ENCODE measurements around the gene NCAPD2. TPM values are rescaled to one million over a fixed set of nuclear protein-coding genes. Genes with fewer than 3 reads are reported as not detected.

Gene NCAPD2
- total and polyA plus RNA-seq, 2 donors (not counting 1 experiment from before 2014, with no cell fraction given) = 19.9 to 42.1 TPM

- Histone ChIP-seq H3K79me2 (ENCODE audit: control insufficient read depth, insufficient read depth, low read length) (no peaks in the 10 kb centered on the region), H4K20me1 (ENCODE audit: control insufficient read depth, insufficient read depth, low read length, poor library complexity, severe bottlenecking) (no peaks in the 10 kb centered on the region), H3K9ac (ENCODE audit: low read length) (no peak overlapping the region), H3K4me2 (replicated peaks; ENCODE audit: low read depth, low read length, poor library complexity, severe bottlenecking) (no peak overlapping the region), H3K4me3 (ENCODE audit: control extremely low read depth in 1 of 5, extremely low read depth in 1 of 5, insufficient read depth in 1 of 5, low read depth in 2 of 5, low read length in 4 of 5) (no peak overlapping the region), H3K9me3 (ENCODE audit: control extremely low read depth in 1 of 3, control insufficient read depth in 2 of 3, insufficient read depth in 1 of 3, low read length in 2 of 3) (no peaks in the 10 kb centered on the region), H3K27me3 (replicated peaks in 1 of 4; ENCODE audit: control extremely low read depth in 1 of 4, control insufficient read depth in 3 of 4, insufficient read depth in 4 of 4, low read length in 3 of 4) (no peaks in the 10 kb centered on the region), H2AFZ (ENCODE audit: insufficient read depth, low read depth, low read length, poor library complexity, severe bottlenecking) (no peak overlapping the region), H3K27ac (ENCODE audit: low read length in 2 of 2) (no peak overlapping the region), H3K36me3 (replicated peaks in 1 of 2; ENCODE audit: control extremely low read depth in 1 of 2, control insufficient read depth in 1 of 2, extremely low read depth in 1 of 2, insufficient read depth in 2 of 2, low read length in 1 of 2) (peaks cover 9 to 93% of the 10 kb centered on the region in 2 experiments), H3K4me1 (ENCODE audit: control insufficient read depth in 2 of 2, insufficient read depth in 2 of 2, low read length in 2 of 2) (no peaks in the 10 kb centered on the region)
- no peaks in the 10 kb centered on the region for H3K9me3 Mint-ChIP-seq (ENCODE audit: insufficient read depth)
- no peak for DNase-seq
- ATAC-seq (ENCODE audit: low read depth) = no peak
- POLR2A ChIA-PET = no interaction called here
- H3K4me3 Mint-ChIP-seq = no peak overlapping the region
- H3K27ac Mint-ChIP-seq = no peak overlapping the region
- CTCF ChIA-PET = no interaction called here
- H3K4me1 Mint-ChIP-seq = no peaks in the 10 kb centered on the region
- WGBS (ENCODE audit: insufficient coverage) = 100% methylated on average over 2 of the region's 5 CpGs
- intact Hi-C loops (cut with micrococcal nuclease) = no loop called here
- no peaks in the 10 kb centered on the region for H3K27me3 Mint-ChIP-seq
- TF ChIP-seq EZH2 (IDR thresholded peaks at IDR 0.05; ENCODE audit: borderline replicate concordance, insufficient read depth, low read depth, low read length, poor library complexity, severe bottlenecking) = no peak
- no peak for TF ChIP-seq CTCF (IDR thresholded peaks at IDR 0.05)
These were observed 30.7 kb downstream of the NCAPD2 start for GRCh38 chr12:6524648-6525047.

DNA sequence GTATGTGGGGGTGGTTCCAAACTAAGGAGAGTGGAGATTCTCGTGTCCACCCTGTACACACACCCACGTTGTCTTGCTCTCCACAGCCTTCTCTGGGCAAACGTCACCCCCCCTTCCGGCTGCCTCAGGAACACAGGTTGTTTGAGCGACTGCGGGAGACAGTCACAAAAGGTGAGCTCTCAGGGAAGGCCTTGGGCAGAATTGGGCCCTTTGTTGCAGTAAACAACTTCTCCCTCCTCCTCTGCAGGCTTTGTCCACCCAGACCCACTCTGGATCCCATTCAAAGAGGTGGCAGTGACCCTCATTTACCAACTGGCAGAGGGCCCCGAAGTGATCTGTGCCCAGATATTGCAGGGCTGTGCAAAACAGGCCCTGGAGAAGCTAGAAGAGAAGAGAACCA lies 32.3 kb downstream of the NCAPD2 start:
- H3K27ac Mint-ChIP-seq = no peak overlapping the region
- no peaks in the 10 kb centered on the region for H3K4me1 Mint-ChIP-seq
- H3K9me3 Mint-ChIP-seq (ENCODE audit: insufficient read depth) = no peaks in the 10 kb centered on the region
- H3K36me3 ChIP-seq (replicated peaks in 1 of 2; ENCODE audit: control extremely low read depth in 1 of 2, control insufficient read depth in 1 of 2, extremely low read depth in 1 of 2, insufficient read depth in 2 of 2, low read length in 1 of 2) = peaks cover 9 to 95% of the 10 kb centered on the region in 2 experiments
- POLR2A ChIA-PET = no interaction called here
- H3K4me3 Mint-ChIP-seq = no peak overlapping the region
- no peaks in the 10 kb centered on the region for H3K4me1 ChIP-seq (ENCODE audit: control insufficient read depth in 2 of 2, insufficient read depth in 2 of 2, low read length in 2 of 2)
- CTCF ChIA-PET = no interaction called here
- no peaks in the 10 kb centered on the region for H3K79me2 ChIP-seq (ENCODE audit: control insufficient read depth, insufficient read depth, low read length)
- intact Hi-C loops (cut with micrococcal nuclease) = no loop called here
- DNase-seq (no peak), ATAC-seq (ENCODE audit: low read depth) (no peak)
- TF ChIP-seq CTCF (IDR thresholded peaks at IDR 0.05) = no peak
- TF ChIP-seq EZH2 (IDR thresholded peaks at IDR 0.05; ENCODE audit: borderline replicate concordance, insufficient read depth, low read depth, low read length, poor library complexity, severe bottlenecking) = no peak
- H3K4me3 ChIP-seq (ENCODE audit: control extremely low read depth in 1 of 5, extremely low read depth in 1 of 5, insufficient read depth in 1 of 5, low read depth in 2 of 5, low read length in 4 of 5) = no peak overlapping the region
- H4K20me1 ChIP-seq (ENCODE audit: control insufficient read depth, insufficient read depth, low read length, poor library complexity, severe bottlenecking) = no peaks in the 10 kb centered on the region
- no peak overlapping the region for H3K9ac ChIP-seq (ENCODE audit: low read length)
- H3K27ac ChIP-seq (ENCODE audit: low read length in 2 of 2) = no peak overlapping the region
- no peaks in the 10 kb centered on the region for H3K27me3 ChIP-seq (replicated peaks in 1 of 4; ENCODE audit: control extremely low read depth in 1 of 4, control insufficient read depth in 3 of 4, insufficient read depth in 4 of 4, low read length in 3 of 4)
- no peak overlapping the region for H3K4me2 ChIP-seq (replicated peaks; ENCODE audit: low read depth, low read length, poor library complexity, severe bottlenecking)
- H3K9me3 ChIP-seq (ENCODE audit: control extremely low read depth in 1 of 3, control insufficient read depth in 2 of 3, insufficient read depth in 1 of 3, low read length in 2 of 3) = no peaks in the 10 kb centered on the region
- no peak overlapping the region for H2AFZ ChIP-seq (ENCODE audit: insufficient read depth, low read depth, low read length, poor library complexity, severe bottlenecking)
- no peaks in the 10 kb centered on the region for H3K27me3 Mint-ChIP-seq
- 96% methylated on average over 4 of the region's 7 CpGs for WGBS (ENCODE audit: insufficient coverage)

All from B cell (primary cell).